H9 (cell line): ENCODE results near the gene CCDC3. TPM values are rescaled to one million over a fixed set of nuclear protein-coding genes. Genes with fewer than 3 reads are reported as not detected.

Source experiments
- DNase-seq: peaks from one replicate; pipeline ENCODE4 v3.0.0-alpha.2; 2017
- H2AFZ ChIP-seq: one replicate; pipeline ENCODE4 v1.6.1; 2013; ENCODE audit warnings: mild to moderate bottlenecking, low read length, control low read depth, moderate library complexity
- H2AK5ac ChIP-seq: 2 replicates; pipeline ENCODE4 v1.6.1; 2013; ENCODE audit warnings: low read length, control low read depth, mixed read lengths; ENCODE audit not compliant: insufficient read length
- H2BK120ac ChIP-seq: one replicate; pipeline ENCODE4 v1.6.1; 2013; ENCODE audit warnings: low read depth, mild to moderate bottlenecking, low read length, control low read depth, inconsistent platforms; ENCODE audit not compliant: poor library complexity, severe bottlenecking
- H2BK12ac ChIP-seq: 2 replicates; pipeline ENCODE4 v1.6.1; 2013; ENCODE audit warnings: low read length, control low read depth, mixed read lengths, low read depth; ENCODE audit not compliant: insufficient read length
- H2BK15ac ChIP-seq: 2 replicates; pipeline ENCODE4 v1.6.1; 2013; ENCODE audit warnings: low read depth, low read length, control low read depth
- H2BK20ac ChIP-seq: one replicate; pipeline ENCODE4 v1.6.1; 2013; ENCODE audit warnings: low read depth, mild to moderate bottlenecking, low read length, control low read depth, inconsistent platforms; ENCODE audit not compliant: poor library complexity, severe bottlenecking
- H2BK5ac ChIP-seq: 2 replicates; pipeline ENCODE4 v1.6.1; 2013; ENCODE audit warnings: low read length, control low read depth, mixed read lengths; ENCODE audit not compliant: insufficient read length
- H3K14ac ChIP-seq: 2 replicates; pipeline ENCODE4 v1.6.1; 2013; ENCODE audit warnings: low read length, control low read depth; ENCODE audit not compliant: insufficient read depth
- H3K18ac ChIP-seq: 2 replicates; pipeline ENCODE4 v1.6.1; 2013; ENCODE audit warnings: low read depth, mild to moderate bottlenecking, mixed read lengths, low read length, control low read depth; ENCODE audit not compliant: insufficient read length
- H3K23ac ChIP-seq: 2 replicates; pipeline ENCODE4 v1.6.1; 2013; ENCODE audit warnings: low read length, control low read depth, mixed read lengths, low read depth; ENCODE audit not compliant: insufficient read length
- H3K23me2 ChIP-seq: 2 replicates; pipeline ENCODE4 v1.6.1; 2013; ENCODE audit warnings: low read depth, mild to moderate bottlenecking, mixed read lengths, low read length, control low read depth; ENCODE audit not compliant: insufficient read length, poor library complexity, severe bottlenecking
- H3K27ac ChIP-seq: 2 replicates; pipeline ENCODE4 v1.5.1; 2013; ENCODE audit warnings: low read length, control low read depth, mixed read lengths, low read depth; ENCODE audit not compliant: insufficient read length
- H3K27me3 ChIP-seq: 2 replicates; pipeline ENCODE4 v1.6.1; 2013; ENCODE audit warnings: low read length, control low read depth, inconsistent platforms; ENCODE audit not compliant: insufficient read depth
- H3K4ac ChIP-seq: 2 replicates; pipeline ENCODE4 v1.6.1; 2013; ENCODE audit warnings: low read depth, mild to moderate bottlenecking, control low read depth, inconsistent platforms, low read length, moderate library complexity
- H3K4me1 ChIP-seq: 2 replicates; pipeline ENCODE4 v1.6.1; 2013; ENCODE audit warnings: low read length, control low read depth, inconsistent platforms; ENCODE audit not compliant: insufficient read depth
- H3K4me2 ChIP-seq: 2 replicates; pipeline ENCODE4 v1.6.1; 2013; ENCODE audit warnings: low read length, control low read depth, mixed read lengths; ENCODE audit not compliant: insufficient read length, insufficient read depth
- H3K56ac ChIP-seq: 2 replicates; pipeline ENCODE4 v1.6.1; 2013; ENCODE audit warnings: low read depth, mild to moderate bottlenecking, mixed read lengths, low read length, control low read depth; ENCODE audit not compliant: insufficient read length
- H3K79me1 ChIP-seq: 2 replicates; pipeline ENCODE4 v1.6.1; 2013; ENCODE audit warnings: low read depth, mild to moderate bottlenecking, moderate library complexity, low read length, control low read depth, inconsistent platforms; ENCODE audit not compliant: insufficient read depth, poor library complexity, severe bottlenecking
- H3K79me2 ChIP-seq: 2 replicates; pipeline ENCODE4 v1.6.1; 2013; ENCODE audit warnings: low read length, control low read depth, inconsistent platforms; ENCODE audit not compliant: insufficient read depth
- H3K9ac ChIP-seq: 2 replicates; pipeline ENCODE4 v1.6.1; 2013; ENCODE audit warnings: low read length, control low read depth, mixed read lengths; ENCODE audit not compliant: insufficient read length; ENCODE audit errors: extremely low read depth
- H3K9me3 ChIP-seq: one replicate; pipeline ENCODE4 v1.6.1; 2013; ENCODE audit warnings: low read depth, low read length, inconsistent platforms; ENCODE audit not compliant: control insufficient read depth
- H3T11ph ChIP-seq: one replicate; pipeline ENCODE4 v1.6.1; 2013; ENCODE audit warnings: mild to moderate bottlenecking, low read length, control low read depth, inconsistent platforms
- H4K20me1 ChIP-seq: one replicate; pipeline ENCODE4 v1.6.1; 2013; ENCODE audit not compliant: control insufficient read depth, insufficient read length, insufficient read depth
- H4K5ac ChIP-seq: 2 replicates; pipeline ENCODE4 v1.6.1; 2013; ENCODE audit warnings: low read depth, mild to moderate bottlenecking, mixed read lengths, low read length, control low read depth; ENCODE audit not compliant: insufficient read length
- H4K8ac ChIP-seq: replicated peaks from 2 replicates; pipeline ENCODE4 v1.6.1; 2013; ENCODE audit warnings: low read length, control low read depth, mixed read lengths, low read depth; ENCODE audit not compliant: insufficient read length
- H4K91ac ChIP-seq: 2 replicates; pipeline ENCODE4 v1.6.1; 2013; ENCODE audit warnings: low read depth, mild to moderate bottlenecking, moderate library complexity, mixed read lengths, low read length, control low read depth; ENCODE audit not compliant: insufficient read length
- H3K27ac Mint-ChIP-seq, 3 experiments: 2 replicates in 2 of 3; 3 replicates in 1 of 3; pipeline ENCODE4 v1.8.0; 2020 to 2021; ENCODE audit warnings: mixed read lengths in 3 of 3, mild to moderate bottlenecking in 1 of 3, moderate library complexity in 1 of 3
- H3K27me3 Mint-ChIP-seq: 2 replicates; pipeline ENCODE4 v1.8.0; 2021; ENCODE audit warnings: low read depth, mild to moderate bottlenecking, moderate library complexity, mixed read lengths
- H3K36me3 Mint-ChIP-seq, 3 experiments: 2 replicates in 2 of 3; 3 replicates in 1 of 3; pipeline ENCODE4 v1.8.0; 2020 to 2021; ENCODE audit warnings: low read depth in 3 of 3, mixed read lengths in 3 of 3; ENCODE audit not compliant: insufficient read depth in 1 of 3
- H3K4me1 Mint-ChIP-seq, 2 experiments: 2 replicates each; pipeline ENCODE4 v1.8.0; 2020; ENCODE audit warnings: mixed read lengths in 2 of 2
- H3K4me3 Mint-ChIP-seq, 2 experiments: 2 replicates in 1 of 2; 3 replicates in 1 of 2; pipeline ENCODE4 v1.8.0; 2020 to 2021; ENCODE audit warnings: mild to moderate bottlenecking in 2 of 2, mixed read lengths in 2 of 2, moderate library complexity in 1 of 2
- H3K9me3 Mint-ChIP-seq, 2 experiments: 2 replicates in 1 of 2; 3 replicates in 1 of 2; pipeline ENCODE4 v1.8.0; 2020; ENCODE audit warnings: mild to moderate bottlenecking in 2 of 2, mixed read lengths in 2 of 2, moderate library complexity in 1 of 2
- WGBS: extraction: QIAGEN DNeasy Blood & Tissue Kit; methylation state at CpG from one replicate; pipeline ENCODE4 v1.1.7; 2013; ENCODE audit warnings: missing lambda C conversion rate, low lambda C conversion rate, mixed read lengths; ENCODE audit not compliant: insufficient read length; ENCODE audit errors: extremely low coverage; 5-methylcytosine and 5-hydroxymethylcytosine counted together
- total RNA-seq: library from RNA; stranded (reverse); gene quantifications from 2 replicates; pipeline ENCODE4 v1.2.1, GENCODE V29; 2021
- TF ChIP-seq, protein P1 (sequence below): fragments of 200-600 bp; sonication (generic); conservative IDR thresholded peaks from 3 replicates; pipeline ENCODE4 v1.8.0; 2021; ENCODE audit warnings: antibody characterized with exemption, mild to moderate bottlenecking

The CCDC3 gene
- total RNA-seq, 1 experiment from 2014 or later = 2.3 TPM

DNA sequence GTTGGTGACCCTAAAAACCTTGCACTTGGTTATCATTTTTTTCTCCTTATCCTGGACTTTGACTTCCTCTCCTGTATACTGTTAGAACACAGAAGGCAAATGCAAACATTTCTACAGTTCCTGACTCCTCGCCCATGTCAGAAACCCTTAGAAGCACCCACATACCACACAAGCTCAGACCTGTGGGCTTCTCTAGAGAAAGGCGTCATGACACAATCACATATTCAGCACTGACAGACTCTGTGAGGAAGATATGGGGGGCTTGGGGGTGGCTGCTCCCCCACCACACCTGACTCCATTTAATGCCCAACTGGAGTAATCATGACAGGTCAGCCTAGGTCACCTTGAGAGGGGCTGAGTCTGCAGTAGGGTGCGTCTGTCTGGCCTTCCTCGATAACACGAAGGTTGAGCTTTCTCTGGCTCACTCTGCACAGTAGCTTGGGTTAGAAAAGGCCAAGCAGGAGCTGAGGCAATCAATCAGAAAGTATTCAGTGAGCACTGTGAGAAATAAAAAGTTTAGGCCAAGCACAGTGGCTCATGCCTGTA is 50.9 kb downstream of the CCDC3 start:
- Histone ChIP-seq H3K23me2 (no peaks in the 10 kb centered on the region), H3K27ac (no peak overlapping the region), H2AK5ac (no peak overlapping the region), H3K79me1 (no peaks in the 10 kb centered on the region), H2BK20ac (no peak overlapping the region), H2BK12ac (no peak overlapping the region), H3K4me1 (no peaks in the 10 kb centered on the region), H3K14ac (no peak overlapping the region), H3K27me3 (no peaks in the 10 kb centered on the region), H3K18ac (no peak overlapping the region), H2BK120ac (no peak overlapping the region), H3K23ac (no peak overlapping the region), H4K91ac (no peak overlapping the region), H3K9ac (no peak overlapping the region), H3K4ac (no peak overlapping the region), H3K56ac (no peak overlapping the region), H4K20me1 (no peaks in the 10 kb centered on the region), H2AFZ (no peak overlapping the region), H3K9me3 (no peaks in the 10 kb centered on the region), H4K5ac (no peak overlapping the region), H2BK15ac (no peak overlapping the region), H3K4me2 (no peak overlapping the region), H4K8ac (no peak overlapping the region), H3T11ph (no peak overlapping the region), H2BK5ac (no peak overlapping the region), H3K79me2 (no peaks in the 10 kb centered on the region)
- WGBS = no CpG with 5 or more reads among the region's 5 CpGs
- Mint-ChIP-seq H3K9me3 (peaks cover 24 to 31% of the 10 kb centered on the region in 2 experiments), H3K27ac (no peak overlapping the region), H3K27me3 (peaks cover 6% of the 10 kb centered on the region), H3K4me3 (no peak overlapping the region), H3K4me1 (no peaks in the 10 kb centered on the region), H3K36me3 (peaks cover 17 to 25% (median 24%) of the 10 kb centered on the region in 3 experiments)
- TF ChIP-seq, protein P1, sequence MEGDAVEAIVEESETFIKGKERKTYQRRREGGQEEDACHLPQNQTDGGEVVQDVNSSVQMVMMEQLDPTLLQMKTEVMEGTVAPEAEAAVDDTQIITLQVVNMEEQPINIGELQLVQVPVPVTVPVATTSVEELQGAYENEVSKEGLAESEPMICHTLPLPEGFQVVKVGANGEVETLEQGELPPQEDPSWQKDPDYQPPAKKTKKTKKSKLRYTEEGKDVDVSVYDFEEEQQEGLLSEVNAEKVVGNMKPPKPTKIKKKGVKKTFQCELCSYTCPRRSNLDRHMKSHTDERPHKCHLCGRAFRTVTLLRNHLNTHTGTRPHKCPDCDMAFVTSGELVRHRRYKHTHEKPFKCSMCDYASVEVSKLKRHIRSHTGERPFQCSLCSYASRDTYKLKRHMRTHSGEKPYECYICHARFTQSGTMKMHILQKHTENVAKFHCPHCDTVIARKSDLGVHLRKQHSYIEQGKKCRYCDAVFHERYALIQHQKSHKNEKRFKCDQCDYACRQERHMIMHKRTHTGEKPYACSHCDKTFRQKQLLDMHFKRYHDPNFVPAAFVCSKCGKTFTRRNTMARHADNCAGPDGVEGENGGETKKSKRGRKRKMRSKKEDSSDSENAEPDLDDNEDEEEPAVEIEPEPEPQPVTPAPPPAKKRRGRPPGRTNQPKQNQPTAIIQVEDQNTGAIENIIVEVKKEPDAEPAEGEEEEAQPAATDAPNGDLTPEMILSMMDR = no peak
- DNase-seq = no peak
